RKO (cell line): Measurements from ENCODE around the gene CLBA1.
A peak's percentile ranks its signal among the peaks of the same experiment; 100 is the strongest.

Experiments used
- DNase-seq: peaks from one replicate; pipeline ENCODE4 v3.0.0-alpha.2; 2016; ENCODE audit warnings: low spot score

The CLBA1 gene

DNA sequence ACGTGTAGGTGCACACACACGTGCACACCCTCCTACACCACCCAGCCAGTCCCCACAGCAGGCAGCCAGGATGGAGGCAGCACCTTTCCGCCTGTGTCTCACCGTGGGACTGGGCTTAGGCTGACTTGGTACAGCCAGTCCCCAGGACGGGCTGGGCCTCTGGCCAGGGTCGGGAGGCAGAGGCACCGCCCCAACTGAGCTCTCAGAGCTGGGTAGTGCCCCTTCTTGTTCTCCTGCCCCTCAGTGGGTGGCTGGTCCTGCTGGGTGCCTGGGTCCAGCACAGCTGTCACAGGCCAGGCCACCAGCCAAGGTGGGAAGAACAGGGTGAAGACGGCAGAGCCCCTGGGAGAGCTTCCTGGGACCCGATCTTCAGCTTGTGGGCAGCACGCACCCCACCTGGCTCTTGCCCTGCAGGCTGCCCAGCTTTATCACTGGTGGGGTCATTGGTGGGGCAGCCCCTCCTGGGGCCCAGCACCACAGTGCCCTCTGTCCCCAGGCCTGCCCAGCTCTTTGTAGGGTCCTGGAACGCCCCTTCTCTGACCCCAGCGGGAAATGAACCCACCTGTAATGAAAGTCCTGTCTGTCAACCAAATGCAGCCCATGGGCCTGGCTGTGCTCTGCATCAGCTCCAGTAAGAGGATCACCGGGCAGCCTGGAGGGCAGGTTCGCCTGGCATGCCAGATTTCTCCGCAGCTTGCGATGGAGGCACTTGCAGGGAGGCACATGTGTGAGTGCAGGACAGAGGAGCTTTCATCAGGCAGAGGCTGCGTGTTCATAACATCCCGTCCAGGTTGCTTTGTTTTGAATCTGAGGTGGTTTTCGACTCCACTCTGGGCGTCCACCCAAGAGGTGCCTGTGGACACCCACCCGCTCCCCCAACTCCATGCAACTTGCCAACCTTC is 20.6 kb downstream of the CLBA1 start:
- DNase-seq, result no peak

- no peak for DNase-seq
These were observed 21.4 kb downstream of the CLBA1 start for GRCh38 chr14:105006831-105007592.

GRCh38 chr14:105007593-105008264 is 22.1 kb downstream of the CLBA1 start:
- no peak for DNase-seq

DNA sequence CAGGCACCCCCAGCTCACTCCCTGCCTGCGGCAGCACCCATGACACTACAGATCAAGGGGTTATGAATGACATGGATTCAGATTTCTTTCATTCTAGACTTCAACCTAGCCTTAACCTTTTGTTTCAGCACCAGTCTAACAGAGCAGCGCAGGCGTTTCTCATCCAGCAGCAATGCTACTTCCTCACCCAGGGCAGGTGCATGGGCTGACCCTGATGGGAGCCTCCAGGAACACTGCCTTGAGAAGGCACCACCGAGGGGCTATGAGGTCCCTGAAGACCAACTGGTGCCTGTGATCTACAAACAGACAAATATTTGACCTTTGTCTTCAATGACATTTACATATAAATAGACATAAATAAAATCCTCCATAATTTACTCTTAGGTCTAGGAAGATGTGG is 24.5 kb downstream of the CLBA1 start:
- no peak for DNase-seq

DNA sequence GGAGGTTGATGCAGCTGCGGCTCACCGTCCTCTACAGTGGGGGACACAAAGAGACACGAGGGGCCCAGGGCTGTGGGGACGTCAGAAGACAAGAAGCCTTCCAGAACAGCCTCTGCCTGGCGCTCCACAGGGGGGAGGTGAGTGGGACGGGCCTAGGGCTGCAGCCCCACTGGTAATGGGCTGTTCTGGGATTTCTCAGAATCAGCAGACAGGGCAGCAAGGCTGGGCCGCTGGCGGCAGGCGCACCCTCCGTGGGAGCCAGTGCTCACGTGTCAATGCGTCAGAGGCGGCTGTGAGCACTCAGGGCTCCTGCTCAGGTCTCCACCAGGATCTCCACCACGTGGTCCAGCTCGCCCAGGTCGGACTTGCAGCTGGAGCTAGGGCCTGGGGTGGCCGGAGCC is 25.3 kb downstream of the CLBA1 start:
- DNase-seq, result no peak

DNA sequence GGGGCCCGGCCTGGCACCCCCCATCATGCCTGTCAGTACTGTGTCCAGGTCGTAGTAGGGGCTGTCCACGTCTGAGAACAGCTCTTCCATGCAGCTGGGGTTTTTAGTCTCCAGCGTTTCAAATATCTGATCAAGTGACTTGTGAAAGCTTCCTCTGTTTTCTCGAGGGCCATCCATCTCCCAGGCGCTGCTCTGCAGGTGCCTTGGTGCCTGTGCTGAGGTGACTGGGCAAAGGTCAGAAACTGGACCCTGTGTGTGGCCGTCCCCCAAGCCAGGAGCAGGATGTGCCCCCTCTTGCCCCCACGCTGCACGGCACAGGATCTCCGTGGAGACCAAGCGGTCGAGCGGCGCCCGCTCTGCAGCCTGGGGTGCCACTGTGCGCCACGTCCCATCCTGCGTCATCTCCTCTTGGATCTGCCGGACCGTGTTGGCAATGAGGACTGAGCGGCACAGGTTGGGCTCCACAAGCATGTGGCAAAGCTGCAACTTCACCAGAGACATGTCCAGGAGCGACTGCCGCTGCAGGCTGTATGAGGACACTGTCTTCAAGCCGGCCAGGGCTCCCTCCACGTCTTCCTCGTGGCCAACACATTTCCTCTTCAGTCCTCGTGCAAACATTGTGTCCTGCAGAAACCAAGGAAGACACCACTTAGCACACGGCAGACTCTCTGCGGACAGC is 25.9 kb downstream of the CLBA1 start:
- no peak for DNase-seq

GRCh38 chr14:105012171-105012985 is 26.8 kb downstream of the CLBA1 start:
- no peak for DNase-seq

DNA sequence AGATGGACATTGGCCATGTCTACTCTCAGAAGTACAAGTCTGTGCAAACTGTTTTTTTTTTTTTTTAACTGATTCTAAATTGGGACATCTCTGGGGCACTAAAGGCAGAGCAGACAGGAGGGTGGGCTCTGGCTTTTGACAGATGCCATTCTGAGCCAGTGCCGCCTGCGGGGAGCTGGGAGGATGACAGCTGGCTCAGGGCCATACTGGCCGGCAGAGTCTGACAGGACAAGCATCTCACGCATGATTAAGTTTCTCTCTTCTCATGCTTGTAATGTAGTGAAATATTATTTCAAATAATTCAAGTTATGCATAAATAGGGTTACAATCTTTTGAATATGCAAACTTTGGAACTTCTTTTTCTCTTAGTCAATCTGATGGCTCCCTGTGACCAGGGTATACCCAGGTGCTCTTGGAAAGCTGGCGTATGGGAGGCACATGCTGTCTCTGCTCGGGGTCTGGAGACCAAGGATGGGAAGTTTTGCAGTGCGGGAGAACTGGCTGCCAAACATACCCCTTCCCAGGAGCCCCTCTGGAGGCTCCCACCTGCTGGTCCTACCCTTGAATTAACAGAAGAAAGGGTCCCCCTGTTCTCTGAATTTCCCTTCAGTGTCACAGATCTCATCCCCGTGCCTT is 27.7 kb downstream of the CLBA1 start:
- DNase-seq, result no peak

- DNase-seq, result no peak
These were observed 28.4 kb downstream of the CLBA1 start for GRCh38 chr14:105014032-105014431.

DNA sequence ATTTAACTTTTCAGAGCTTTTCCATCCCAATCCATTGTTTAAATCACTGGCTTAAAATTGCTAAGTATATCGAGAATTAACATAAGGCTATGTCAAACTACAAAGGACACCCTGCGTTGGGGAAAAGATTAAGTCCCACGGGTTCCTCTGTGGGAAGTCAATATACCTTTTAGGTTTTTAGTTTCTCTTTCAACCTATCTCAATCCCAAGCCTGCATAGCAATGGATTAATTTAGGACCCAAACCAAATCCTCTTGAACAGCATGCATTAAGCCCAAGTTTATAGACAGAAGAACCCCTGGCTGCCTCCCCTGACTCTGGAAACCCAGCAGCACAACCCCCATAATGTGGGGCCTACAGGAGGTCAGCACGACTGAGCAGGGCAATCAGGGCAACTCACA is 29.0 kb downstream of the CLBA1 start:
- DNase-seq, result no peak

GRCh38 chr14:105015242-105015641 is 29.7 kb downstream of the CLBA1 start:
- DNase-seq, result no peak

- DNase-seq, result no peak
These were observed 30.3 kb downstream of the CLBA1 start for GRCh38 chr14:105015905-105016304.

- DNase-seq, result no peak
These were observed 32.8 kb downstream of the CLBA1 start for GRCh38 chr14:105018414-105018813.

- DNase-seq, result no peak
These were observed 34.5 kb downstream of the CLBA1 start for GRCh38 chr14:105019861-105020814.

DNA sequence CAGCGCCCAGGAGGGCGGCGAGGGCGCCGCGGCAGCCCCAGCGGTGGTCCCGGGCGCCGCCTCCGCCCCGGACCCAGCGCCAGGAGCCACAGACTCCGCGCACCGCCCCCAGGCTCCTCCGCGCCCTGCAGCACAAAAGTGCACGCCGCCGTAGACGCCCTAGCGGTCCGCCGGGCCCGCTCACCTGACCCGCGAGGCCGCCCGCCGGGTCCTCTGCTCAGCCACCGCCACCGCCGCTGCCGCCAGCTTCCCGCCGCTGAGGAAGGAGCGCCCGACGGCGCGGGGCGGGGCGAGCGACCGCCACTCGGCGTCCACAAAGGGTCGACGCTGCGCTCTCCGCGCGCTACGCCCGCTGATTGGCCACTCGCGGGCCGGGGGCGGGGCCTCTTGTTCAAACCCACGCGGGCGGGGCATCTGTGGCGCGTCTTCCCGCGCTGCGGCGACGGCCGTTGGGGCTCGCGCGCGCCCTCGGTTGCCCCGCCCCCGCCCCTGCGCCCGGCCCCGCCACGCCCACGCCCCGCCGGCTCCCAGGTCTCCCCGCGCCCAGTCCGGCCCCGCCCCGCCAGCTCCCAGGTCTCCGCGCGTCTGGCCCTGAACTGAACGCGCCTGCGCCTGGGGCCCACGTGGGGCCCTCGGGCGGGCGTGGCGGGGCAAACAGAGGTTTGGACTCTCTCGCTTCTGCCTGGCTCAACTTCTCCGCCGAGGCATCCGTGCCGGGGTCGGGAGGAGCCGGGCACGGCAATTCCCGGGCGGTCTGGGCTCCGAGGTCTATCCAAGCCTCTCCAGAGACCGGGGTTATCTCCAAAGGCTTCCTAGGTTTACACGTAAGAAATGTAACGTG is 35.4 kb downstream of the CLBA1 start, which contains the start of gene CDCA4:
TSS of gene CDCA4 (minus strand) at position 269 of the 841 bp plus-strand sequence. CDS start 9,154 bp downstream, outside the sequence.
- peak; percentile 95 for DNase-seq

- peak; percentile 78 for DNase-seq
These were observed 36.2 kb downstream of the CLBA1 start for GRCh38 chr14:105021656-105022275.

DNA sequence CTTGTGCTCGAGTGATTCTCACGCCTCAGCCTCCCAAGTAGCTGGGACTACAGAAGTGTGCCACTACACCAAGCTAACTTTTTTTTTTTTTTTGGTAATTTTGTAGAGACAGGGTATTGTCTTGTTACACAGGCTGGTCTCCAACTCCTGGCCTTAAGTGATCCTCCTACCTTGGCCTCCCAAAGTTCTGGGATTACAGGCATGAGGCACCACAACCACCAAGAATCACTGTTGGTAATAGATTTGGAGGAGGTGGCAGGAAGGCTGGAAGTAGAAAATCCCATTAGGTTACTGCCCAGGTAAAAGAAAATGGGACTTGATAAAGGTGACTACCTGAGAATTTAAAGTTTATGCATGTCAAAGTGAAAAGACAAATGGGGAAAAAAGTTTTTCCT is 36.7 kb downstream of the CLBA1 start:
- DNase-seq, result peak; percentile 79

DNA sequence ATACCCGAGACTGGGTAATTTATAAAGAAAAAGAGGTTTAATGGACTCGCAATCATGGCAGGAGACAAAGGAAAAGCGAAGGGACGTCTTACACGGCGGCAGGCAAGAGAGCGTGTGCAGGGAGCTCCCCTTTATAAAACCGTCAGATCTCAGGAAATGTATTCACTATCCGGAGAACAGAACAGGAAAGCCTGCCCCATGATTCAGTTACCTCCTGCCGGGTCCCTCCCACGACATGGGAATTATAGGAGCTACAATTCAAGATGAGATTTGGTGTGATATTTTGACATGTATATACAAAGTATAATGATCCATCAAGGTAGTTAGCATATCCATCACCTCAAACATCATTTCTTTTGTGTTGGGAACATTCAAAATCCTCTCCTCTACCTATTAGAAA is 37.6 kb downstream of the CLBA1 start:
- peak; percentile 83 for DNase-seq
